ENCODE results near the gene TJAP1.

The TJAP1 gene

GRCh38 chr6:43508481-43509141 lies 31.2 kb downstream of the TJAP1 start:
- no peaks in the 10 kb centered on the region for H4K20me1 ChIP-seq (ENCODE audit: insufficient read depth, low read length)
- no peaks in the 10 kb centered on the region for H3K9me3 ChIP-seq (ENCODE audit: insufficient read depth, low read length)
- H3K79me2 ChIP-seq (ENCODE audit: low read length), result no peaks in the 10 kb centered on the region
- no peak overlapping the region for H2AFZ ChIP-seq (ENCODE audit: low read depth, low read length)
- no peak overlapping the region for H3K27ac ChIP-seq (ENCODE audit: low read length)
- TF ChIP-seq EZH2phosphoT487 (IDR thresholded peaks at IDR 0.05; ENCODE audit: low read depth), result no peak
- TF ChIP-seq CTCF (IDR thresholded peaks at IDR 0.05; ENCODE audit: low read depth, low read length), result no peak
- peaks cover 29% of the 10 kb centered on the region for H3K36me3 ChIP-seq (replicated peaks; ENCODE audit: low read depth, low read length)
- no peak overlapping the region for H3K9ac ChIP-seq (ENCODE audit: low read length)
- peaks cover 13% of the 10 kb centered on the region; the same call in 1 of the 2 replicates for H3K4me1 ChIP-seq (ENCODE audit: low read length)
- peak overlapping the region; percentile 95; the same call in 1 of the 2 replicates for H3K4me2 ChIP-seq (ENCODE audit: low read length)
- peaks cover 7% of the 10 kb centered on the region for H3K27me3 ChIP-seq (ENCODE audit: low read depth, low read length)
- H3K4me3 ChIP-seq (ENCODE audit: low read length), result no peak overlapping the region

- no peak for TF ChIP-seq CTCF (IDR thresholded peaks at IDR 0.05; ENCODE audit: low read depth, low read length)
- no peak for TF ChIP-seq EZH2phosphoT487 (IDR thresholded peaks at IDR 0.05; ENCODE audit: low read depth)
- Histone ChIP-seq H3K36me3 (replicated peaks; ENCODE audit: low read depth, low read length) (peaks cover 27% of the 10 kb centered on the region), H3K27me3 (ENCODE audit: low read depth, low read length) (peaks cover 7% of the 10 kb centered on the region), H3K4me2 (ENCODE audit: low read length) (peak overlapping the region; percentile 95), H3K9me3 (ENCODE audit: insufficient read depth, low read length) (no peaks in the 10 kb centered on the region), H3K79me2 (ENCODE audit: low read length) (peaks cover 2% of the 10 kb centered on the region), H4K20me1 (ENCODE audit: insufficient read depth, low read length) (no peaks in the 10 kb centered on the region), H2AFZ (ENCODE audit: low read depth, low read length) (peak overlapping the region; percentile 29; the same call in 1 of the 2 replicates), H3K9ac (ENCODE audit: low read length) (peak overlapping the region; percentile 29), H3K4me1 (ENCODE audit: low read length) (peaks cover 13% of the 10 kb centered on the region; the same call in 1 of the 2 replicates), H3K4me3 (ENCODE audit: low read length) (peak overlapping the region; percentile 79), H3K27ac (ENCODE audit: low read length) (no peak overlapping the region)
Observed at GRCh38 chr6:43509142-43509983, 32.0 kb downstream of the TJAP1 start.

GRCh38 chr6:43509984-43510826 lies 32.8 kb downstream of the TJAP1 start, which contains the start of gene LRRC73:
LRRC73 (minus strand) TSS chr6:43510346; CDS start chr6:43509785, 561 bp downstream.
- H3K79me2 ChIP-seq (ENCODE audit: low read length), result peaks cover 7% of the 10 kb centered on the region
- H4K20me1 ChIP-seq (ENCODE audit: insufficient read depth, low read length), result no peaks in the 10 kb centered on the region
- peak within 1 kb of the TSS; percentile 79 for H3K4me3 ChIP-seq (ENCODE audit: low read length)
- no peak within 1 kb of the TSS for H3K27ac ChIP-seq (ENCODE audit: low read length)
- peak within 1 kb of the TSS; percentile 95 for H3K4me2 ChIP-seq (ENCODE audit: low read length)
- TF ChIP-seq EZH2phosphoT487 (IDR thresholded peaks at IDR 0.05; ENCODE audit: low read depth) (no peak), CTCF (IDR thresholded peaks at IDR 0.05; ENCODE audit: low read depth, low read length) (no peak)
- peak within 1 kb of the TSS; percentile 29; the same call in 1 of the 2 replicates for H2AFZ ChIP-seq (ENCODE audit: low read depth, low read length)
- H3K9me3 ChIP-seq (ENCODE audit: insufficient read depth, low read length), result no peaks in the 10 kb centered on the region
- H3K36me3 ChIP-seq (replicated peaks; ENCODE audit: low read depth, low read length), result peaks cover 28% of the 10 kb centered on the region
- H3K4me1 ChIP-seq (ENCODE audit: low read length), result peaks cover 16% of the 10 kb centered on the region; the same call in 1 of the 2 replicates
- H3K27me3 ChIP-seq (ENCODE audit: low read depth, low read length), result peaks cover 7% of the 10 kb centered on the region
- peak within 1 kb of the TSS; percentile 60 for H3K9ac ChIP-seq (ENCODE audit: low read length)
